ENCODE data around the gene KAZN. TPM values are rescaled to one million over a fixed set of nuclear protein-coding genes. Genes with fewer than 3 reads are reported as not detected.

KAZN gene
- total RNA-seq, 3 donors from 2014 or later: 12.2 to 16.4 (median 16.2) TPM

GRCh38 chr1:14912839-14913481 is 314.5 kb downstream of the KAZN start:
- intact Hi-C loops (cut with DNase I; ENCODE audit: low total_unique reads): no loop called here
- no peaks in the 10 kb centered on the region for H3K36me3 ChIP-seq
- TF ChIP-seq POLR2A (IDR thresholded peaks at IDR 0.05) (no peak), POLR2AphosphoS5 (IDR thresholded peaks at IDR 0.05) (no peak), CTCF (IDR thresholded peaks at IDR 0.05) (no peak)

GRCh38 chr1:14913482-14914177 is 315.1 kb downstream of the KAZN start:
- no peaks in the 10 kb centered on the region for H3K9me3 ChIP-seq
- H3K4me3 ChIP-seq: peak overlapping the region in 1 of 3 donors; percentile 3
- DNase-seq (ENCODE audit: low spot score in 2 of 2): peak in 1 of 2 donors; percentile 76
- peak overlapping the region; percentile 86 to 91 for H3K27ac ChIP-seq
- no peaks in the 10 kb centered on the region for H3K36me3 ChIP-seq
- H3K27me3 ChIP-seq: no peaks in the 10 kb centered on the region
- intact Hi-C loops (cut with DNase I; ENCODE audit: low total_unique reads): no loop called here
- TF ChIP-seq POLR2AphosphoS5 (IDR thresholded peaks at IDR 0.05): peak in 1 of 3 donors; percentile 13
- TF ChIP-seq POLR2A (IDR thresholded peaks at IDR 0.05): no peak
- peaks cover 10 to 18% of the 10 kb centered on the region in 2 donors for H3K4me1 ChIP-seq

More at GRCh38 chr1:14912839-14913481, 314.5 kb downstream of the KAZN start:
- H3K4me3 ChIP-seq: no peak overlapping the region
- no peaks in the 10 kb centered on the region for H3K27me3 ChIP-seq
- H3K4me1 ChIP-seq: peaks cover 10 to 18% of the 10 kb centered on the region in 2 donors
- no peaks in the 10 kb centered on the region for H3K9me3 ChIP-seq
- H3K27ac ChIP-seq: peak overlapping the region; percentile 86 to 91
- peak in 1 of 2 donors; percentile 85 for DNase-seq (ENCODE audit: low spot score in 2 of 2)

- Histone ChIP-seq H3K4me1 (peaks cover 10 to 18% of the 10 kb centered on the region in 2 donors), H3K36me3 (no peaks in the 10 kb centered on the region), H3K9me3 (no peaks in the 10 kb centered on the region), H3K27ac (peak overlapping the region; percentile 86 to 91), H3K27me3 (no peaks in the 10 kb centered on the region), H3K4me3 (no peak overlapping the region)
- DNase-seq (ENCODE audit: low spot score in 2 of 2): no peak
- no peak for TF ChIP-seq CTCF (IDR thresholded peaks at IDR 0.05)
- TF ChIP-seq POLR2AphosphoS5 (IDR thresholded peaks at IDR 0.05): no peak
- TF ChIP-seq POLR2A (IDR thresholded peaks at IDR 0.05): no peak
- intact Hi-C loops (cut with DNase I; ENCODE audit: low total_unique reads): no loop called here
Measured at GRCh38 chr1:14914351-14914988, 316.0 kb downstream of the KAZN start.

GRCh38 chr1:14915356-14916054 is 317.0 kb downstream of the KAZN start:
- H3K36me3 ChIP-seq: no peaks in the 10 kb centered on the region
- peak in 1 of 2 donors; percentile 30 for DNase-seq (ENCODE audit: low spot score in 2 of 2)
- H3K9me3 ChIP-seq: no peaks in the 10 kb centered on the region
- intact Hi-C loops (cut with DNase I; ENCODE audit: low total_unique reads): no loop called here
- H3K4me1 ChIP-seq: peaks cover 10 to 13% of the 10 kb centered on the region in 2 donors
- H3K27me3 ChIP-seq: no peaks in the 10 kb centered on the region
- TF ChIP-seq CTCF (IDR thresholded peaks at IDR 0.05) (peak; percentile 64 to 72 (median 65)), POLR2A (IDR thresholded peaks at IDR 0.05) (no peak)
- H3K27ac ChIP-seq: peak overlapping the region in 1 of 2 donors; percentile 33
- no peak overlapping the region for H3K4me3 ChIP-seq

GRCh38 chr1:14919289-14919688 is 320.8 kb downstream of the KAZN start:
- TF ChIP-seq CTCF (IDR thresholded peaks at IDR 0.05) (no peak), POLR2A (IDR thresholded peaks at IDR 0.05) (no peak), POLR2AphosphoS5 (IDR thresholded peaks at IDR 0.05) (no peak)
- Histone ChIP-seq H3K27ac (no peak overlapping the region), H3K9me3 (no peaks in the 10 kb centered on the region), H3K4me1 (no peaks in the 10 kb centered on the region), H3K27me3 (no peaks in the 10 kb centered on the region), H3K4me3 (no peak overlapping the region), H3K36me3 (no peaks in the 10 kb centered on the region)
- DNase-seq (ENCODE audit: low spot score in 2 of 2): no peak
- intact Hi-C loops (cut with DNase I; ENCODE audit: low total_unique reads): no loop called here
